ENCODE results near the gene SLIT3.
"Not testable (repeated sequence)": the region's sequence is repeated elsewhere in the genome, so short reads cannot be mapped to it uniquely, and the experiment has no call there.

Gene SLIT3

DNA sequence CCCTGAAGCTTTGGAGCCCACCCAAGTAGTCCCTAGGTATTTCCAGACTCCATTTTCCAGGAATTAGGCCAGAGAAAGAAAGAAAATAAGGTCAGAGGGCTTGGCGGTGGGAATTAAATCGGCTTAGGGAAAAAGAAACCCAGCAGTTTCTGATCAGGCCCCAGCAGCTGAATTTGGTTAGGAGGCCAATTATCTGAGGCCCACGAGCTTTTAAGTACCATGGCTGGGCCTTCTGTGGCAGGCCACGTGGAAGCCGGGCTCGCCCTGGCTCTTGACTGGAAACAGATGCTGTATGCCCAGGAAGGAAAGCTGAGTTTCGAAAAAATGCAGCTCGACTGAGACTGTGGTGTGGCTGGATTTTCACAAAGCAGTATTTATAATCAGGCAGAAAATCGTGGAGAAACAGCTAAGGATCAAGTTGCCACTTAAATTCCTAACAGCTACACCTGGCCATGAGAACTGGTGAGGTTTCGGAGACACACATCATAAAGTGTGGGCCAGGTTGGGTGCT lies 646.7 kb downstream of the SLIT3 start:
- peak; percentile 78 for DNase-seq

DNA sequence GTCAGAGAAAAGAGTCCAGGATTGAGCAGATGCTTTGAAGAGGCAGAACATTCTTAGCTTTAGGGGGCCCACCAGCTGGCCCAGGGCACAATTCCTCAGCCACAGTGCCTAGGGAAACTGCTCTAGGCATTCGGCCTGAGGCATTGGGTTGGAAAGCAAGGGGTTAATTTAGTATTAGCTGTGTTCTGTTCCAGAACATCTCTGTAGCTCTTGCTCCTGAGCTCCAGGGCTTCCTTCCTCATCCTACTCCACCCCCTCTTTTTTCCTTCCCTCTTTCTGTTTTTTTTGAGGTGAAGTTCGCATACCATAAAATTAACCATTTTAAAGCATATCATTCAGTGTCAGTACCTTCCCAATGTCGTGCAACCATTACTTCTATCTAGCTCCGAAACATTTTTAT lies 647.3 kb downstream of the SLIT3 start:
- no peak for DNase-seq

DNA sequence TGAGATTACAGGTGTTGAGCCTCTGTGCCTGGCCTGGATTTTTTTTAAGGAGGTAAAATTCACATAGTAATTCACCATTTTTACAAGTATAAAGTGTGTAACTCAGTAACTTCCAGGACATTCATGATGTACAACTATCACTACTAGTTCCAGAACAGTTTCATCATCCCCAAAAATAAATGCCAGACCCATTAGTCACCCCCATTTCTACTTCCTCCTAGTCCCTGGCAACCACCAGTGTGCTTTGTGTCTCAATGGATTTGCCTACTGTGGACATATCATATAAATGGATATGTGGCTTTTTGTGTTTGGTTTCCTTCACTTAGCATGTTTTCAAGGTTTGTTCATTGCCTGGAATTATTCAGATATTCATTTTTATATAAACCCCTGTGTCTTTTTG lies 649.3 kb downstream of the SLIT3 start:
- DNase-seq, result no peak

DNA sequence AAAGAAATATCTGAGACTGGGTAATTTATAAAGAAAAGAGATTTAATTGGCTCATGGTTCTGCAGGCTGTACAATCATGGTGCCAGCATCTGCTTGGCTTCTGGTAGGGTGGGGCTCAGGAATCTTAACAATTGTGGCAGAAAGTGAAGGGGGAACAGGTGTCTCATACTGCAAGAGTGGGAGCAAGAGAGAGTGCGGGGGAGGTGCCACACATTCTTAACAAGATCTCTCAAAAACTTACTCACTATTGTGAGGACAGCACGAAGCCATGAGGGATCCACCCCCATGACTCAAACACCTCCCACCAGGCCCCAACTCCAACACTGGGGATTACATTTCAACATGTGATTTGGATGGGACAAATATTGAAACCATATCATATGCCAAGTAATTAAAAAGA lies 651.6 kb downstream of the SLIT3 start:
- DNase-seq, result no peak

DNA sequence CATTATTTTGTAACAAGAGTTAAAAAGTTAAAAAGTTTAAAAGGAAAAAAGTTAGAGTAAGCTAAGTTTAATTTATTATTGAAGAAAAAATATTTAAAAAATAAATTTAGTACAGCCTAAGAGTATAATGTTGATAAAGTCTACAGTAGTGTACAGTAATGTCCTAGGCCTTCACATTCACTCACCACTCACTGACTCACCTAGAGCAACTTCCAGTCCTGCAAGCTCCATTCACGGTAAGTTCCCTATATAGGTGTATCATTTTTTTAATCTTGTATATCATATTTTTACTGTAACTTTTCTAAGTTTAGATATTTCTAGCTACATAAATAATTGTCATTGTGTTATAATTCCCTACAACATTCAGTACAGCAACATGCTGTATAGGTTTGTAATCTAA lies 652.4 kb downstream of the SLIT3 start:
- DNase-seq, result no peak

DNA sequence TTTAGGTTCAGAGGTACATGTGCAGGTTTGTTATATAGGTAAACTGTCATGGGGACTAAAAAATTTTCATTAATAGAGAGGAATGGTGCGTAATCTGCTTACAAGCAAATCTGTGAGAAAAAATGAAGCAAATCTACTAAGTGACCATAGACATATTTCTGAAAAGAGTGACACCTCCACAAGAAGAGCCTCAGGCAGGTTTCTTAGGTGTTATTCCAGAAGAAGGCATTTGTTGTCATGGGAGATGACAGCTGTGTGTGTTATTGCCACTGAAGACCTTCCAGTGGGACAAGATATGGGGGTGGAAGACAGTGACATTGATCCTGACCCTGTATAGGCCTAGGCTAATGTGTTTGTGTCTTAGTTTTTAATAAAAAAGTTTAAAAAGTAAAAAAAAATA lies 652.9 kb downstream of the SLIT3 start:
- no peak for DNase-seq

DNA sequence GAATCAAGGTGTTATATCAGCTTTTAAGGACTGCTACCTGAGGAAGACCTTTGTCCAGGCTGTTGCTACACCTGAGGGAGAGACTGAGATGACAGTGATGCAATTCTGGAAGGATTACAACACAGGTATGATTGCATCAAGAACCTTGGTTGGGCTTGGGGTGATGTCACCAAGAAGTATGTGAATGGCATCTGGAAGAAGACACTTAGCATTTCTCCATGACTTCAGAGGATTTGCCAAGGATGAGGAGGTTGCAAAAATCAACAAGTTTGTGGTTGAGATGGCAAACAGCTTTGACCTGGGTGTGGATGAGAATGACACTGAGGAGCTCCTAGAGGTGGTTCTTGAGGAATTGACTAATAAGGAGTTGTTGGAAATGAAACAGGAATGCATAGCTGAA lies 653.9 kb downstream of the SLIT3 start:
- DNase-seq, result no peak

DNA sequence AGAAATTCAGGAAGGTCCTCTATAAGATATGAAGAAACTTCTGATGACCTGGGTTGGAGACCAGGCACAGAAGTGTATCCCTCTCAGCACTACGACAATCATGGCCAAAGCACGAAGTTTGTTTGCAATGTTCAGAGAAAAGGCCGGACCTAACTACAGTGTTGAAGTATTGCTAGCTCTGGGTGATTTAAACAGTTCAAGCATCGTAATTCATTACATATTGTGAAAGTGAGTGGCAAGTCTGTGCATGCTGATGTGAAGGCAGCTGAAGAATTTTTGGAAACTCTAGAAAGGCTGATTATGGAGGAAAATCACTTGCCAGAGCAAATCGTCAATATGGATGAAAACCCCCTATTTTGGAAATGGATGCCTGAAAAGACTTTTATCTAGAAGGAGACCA lies 654.6 kb downstream of the SLIT3 start:
- no peak for DNase-seq

DNA sequence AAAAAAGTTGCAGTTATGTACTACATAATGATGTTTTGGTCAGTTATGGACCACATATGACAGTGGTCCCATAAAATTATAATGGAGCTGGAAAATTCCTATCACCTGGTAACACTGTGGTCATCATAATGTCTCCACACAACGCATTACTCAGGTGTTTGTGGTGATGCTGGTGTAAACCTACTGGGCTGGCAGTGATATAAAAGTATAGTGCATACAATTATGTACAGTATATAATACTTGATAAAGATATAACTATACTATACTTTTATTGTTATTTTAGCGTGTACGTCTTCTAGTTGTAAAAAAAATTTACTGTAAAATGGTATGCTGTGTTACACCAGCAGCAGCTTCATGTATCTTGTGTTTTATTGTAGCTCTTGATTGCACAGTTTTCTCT lies 655.7 kb downstream of the SLIT3 start:
- no peak for DNase-seq

DNA sequence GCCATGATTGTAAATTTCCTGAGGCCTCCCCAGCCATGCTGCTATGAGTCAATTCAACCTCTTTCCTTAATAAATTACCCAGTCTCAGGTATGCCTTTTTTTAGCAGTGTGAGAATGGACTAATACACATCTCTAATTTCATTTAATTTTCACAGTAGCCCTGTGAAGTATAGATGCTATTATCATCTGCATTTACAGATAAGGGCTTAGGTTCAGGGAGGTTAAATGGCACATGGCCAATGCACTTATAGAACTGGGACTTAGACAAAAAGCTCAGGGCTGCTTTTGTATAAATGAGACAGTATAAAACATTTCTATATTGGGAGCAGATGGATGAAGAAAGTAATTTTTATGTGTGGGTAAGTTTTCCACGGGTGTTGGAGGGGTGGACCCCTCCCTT lies 658.9 kb downstream of the SLIT3 start:
- no peak for DNase-seq

DNA sequence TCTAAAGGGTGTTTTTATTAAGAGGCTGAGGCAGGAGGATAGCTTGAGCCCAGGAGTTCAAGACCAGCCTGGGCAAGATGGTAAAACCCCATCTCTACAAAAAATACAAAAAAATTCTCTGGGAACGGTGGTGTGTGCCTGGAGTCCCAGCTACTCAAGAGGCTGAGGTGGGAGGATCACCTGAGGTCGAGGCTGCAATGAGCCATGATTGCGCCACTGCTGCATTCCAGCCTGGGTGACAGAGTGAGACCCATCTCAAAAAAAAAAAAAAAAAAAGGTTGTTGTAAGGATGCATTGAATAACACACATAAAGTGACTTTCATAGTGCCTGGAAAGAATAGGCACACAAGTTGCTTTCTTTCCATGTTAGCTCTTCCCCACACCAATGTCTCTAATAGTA lies 662.1 kb downstream of the SLIT3 start:
- DNase-seq, result not testable (repeated sequence)

DNA sequence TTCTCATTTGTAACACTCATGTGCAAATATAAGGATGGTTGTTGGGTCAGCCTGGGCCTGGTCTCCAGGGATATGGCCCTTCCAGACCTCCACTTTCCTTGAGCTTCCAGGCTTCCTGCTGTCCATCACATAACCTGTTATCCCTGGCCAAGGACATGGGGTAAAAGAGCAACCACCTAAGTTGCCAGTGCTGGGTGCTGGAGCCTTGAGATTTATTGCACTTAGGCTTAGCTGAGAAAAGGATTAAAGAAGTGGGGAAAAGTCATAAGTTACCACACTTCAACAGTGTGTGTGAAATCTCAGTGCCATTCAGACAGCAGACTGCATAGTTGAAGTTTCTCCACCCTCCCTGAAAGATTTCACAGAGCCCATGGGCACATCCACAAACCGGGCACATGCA lies 663.1 kb downstream of the SLIT3 start:
- no peak for DNase-seq

DNA sequence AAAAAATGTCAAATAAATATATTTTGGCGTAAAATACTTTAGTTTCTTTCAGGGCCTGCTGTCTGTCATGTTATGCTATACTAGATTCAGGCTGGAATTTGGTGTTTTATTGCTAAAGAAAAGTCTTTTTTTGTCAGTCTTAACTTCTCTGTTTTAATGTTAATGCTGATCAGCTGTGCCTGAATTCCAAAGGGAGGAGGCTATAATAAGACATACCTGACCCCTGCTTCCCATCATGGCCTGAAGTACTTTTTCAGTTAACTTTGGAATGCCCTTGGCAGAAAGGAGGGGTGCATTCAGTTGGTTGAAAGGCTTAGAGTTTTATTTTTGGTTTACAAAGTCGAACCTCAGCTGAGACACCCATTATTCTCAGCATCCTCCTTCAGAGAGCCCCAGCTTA lies 663.7 kb downstream of the SLIT3 start:
- no peak for DNase-seq

DNA sequence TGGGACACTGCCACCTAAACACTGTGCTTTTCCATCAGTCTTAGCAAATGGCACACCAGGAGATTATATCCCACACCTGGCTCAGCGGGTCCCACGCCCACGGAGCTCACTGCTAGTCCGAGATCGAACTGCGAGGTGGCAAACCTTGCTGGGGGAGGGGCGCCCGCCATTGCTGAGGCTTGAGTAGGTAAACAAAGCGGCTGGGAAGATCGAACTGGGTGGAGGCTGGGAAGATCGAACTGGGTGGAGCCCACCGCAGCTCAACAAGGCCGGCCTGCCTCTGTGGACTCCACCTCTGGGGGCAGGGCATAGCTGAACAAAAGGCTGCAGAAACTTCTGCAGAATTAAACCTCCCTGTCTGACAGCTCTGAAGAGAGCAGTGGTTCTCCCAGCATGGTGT lies 670.0 kb downstream of the SLIT3 start:
- not testable (repeated sequence) for DNase-seq

DNA sequence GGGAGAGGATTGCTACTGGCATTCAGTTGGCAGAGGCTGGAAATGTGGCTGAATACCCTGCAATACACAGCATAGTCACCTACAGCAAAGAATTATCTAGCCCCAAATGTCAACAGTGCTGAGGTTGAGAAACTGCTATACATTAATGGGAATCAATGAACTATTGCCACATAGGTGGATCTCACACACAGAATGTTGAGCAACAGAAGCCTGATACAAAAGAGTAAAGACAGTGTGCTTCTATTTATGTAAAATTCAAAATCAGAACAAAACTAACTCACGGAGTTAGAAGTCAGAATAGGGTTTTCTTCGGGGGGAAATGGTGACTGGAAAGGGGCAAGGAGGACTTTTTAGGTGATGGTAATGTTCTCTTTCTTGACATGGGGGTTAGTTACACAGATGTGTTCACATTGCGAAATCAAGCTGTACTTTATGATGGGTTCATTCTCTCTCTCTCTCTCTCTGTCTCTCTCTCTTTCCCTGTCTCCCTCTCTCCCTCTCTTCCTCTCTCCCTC lies 676.0 kb downstream of the SLIT3 start:
- DNase-seq, result no peak

DNA sequence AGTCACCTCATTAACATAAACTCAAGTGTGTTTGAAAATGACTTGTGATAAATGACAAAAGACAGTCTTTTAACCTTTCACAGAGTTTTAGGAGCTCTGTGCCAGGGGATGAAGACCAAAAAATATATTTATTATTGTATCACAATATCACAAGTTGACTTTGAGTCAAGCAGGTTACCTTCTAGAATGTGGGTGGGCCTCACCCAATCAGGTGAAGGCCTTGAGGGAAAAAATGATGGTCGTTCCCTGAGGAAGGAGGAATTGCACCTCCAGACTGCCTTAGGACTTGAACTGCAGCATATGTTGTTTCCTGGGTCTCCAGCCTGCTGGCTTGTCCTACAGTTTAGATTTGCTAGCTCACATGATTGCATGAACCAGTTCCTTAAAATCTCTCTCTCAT lies 680.1 kb downstream of the SLIT3 start:
- DNase-seq, result no peak

DNA sequence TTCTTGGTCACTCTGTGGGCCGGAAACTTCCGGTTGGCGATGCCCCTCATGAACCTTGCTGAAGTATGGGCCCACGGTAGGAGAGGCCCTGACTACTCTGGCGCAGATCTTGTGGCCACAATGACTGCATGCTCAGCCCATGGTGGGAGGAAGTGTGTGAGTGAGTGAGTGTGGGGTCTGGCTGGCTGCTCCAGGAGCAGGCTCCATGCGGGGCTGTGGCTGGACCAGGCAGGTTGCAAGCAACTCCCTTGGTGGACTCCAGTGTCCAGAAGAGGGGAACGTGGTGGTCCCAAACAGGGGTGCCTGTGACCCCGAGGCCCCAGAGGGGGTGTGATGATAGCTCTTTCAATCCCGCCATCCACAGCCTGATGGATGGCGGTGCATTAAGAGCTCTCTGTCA lies 686.3 kb downstream of the SLIT3 start:
- no peak for DNase-seq

DNA sequence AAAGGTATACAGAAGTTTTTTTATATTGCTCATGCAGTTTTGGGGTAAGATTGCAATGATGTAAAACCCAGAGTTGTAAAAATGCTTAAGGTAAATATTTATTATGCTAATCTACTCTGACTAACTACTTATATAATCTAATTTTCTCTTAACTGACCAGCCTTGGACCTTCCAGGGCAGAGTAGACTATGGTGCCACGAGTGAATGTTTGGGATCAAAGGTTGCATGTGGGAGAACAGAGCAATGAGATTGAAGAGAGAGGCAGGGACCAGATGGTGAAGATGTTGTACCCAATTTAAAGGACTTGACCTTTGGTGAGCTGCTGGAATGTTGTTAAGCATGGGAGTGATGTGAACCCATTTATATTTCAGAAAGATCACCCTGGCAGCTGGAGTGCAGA lies 686.9 kb downstream of the SLIT3 start:
- no peak for DNase-seq

DNA sequence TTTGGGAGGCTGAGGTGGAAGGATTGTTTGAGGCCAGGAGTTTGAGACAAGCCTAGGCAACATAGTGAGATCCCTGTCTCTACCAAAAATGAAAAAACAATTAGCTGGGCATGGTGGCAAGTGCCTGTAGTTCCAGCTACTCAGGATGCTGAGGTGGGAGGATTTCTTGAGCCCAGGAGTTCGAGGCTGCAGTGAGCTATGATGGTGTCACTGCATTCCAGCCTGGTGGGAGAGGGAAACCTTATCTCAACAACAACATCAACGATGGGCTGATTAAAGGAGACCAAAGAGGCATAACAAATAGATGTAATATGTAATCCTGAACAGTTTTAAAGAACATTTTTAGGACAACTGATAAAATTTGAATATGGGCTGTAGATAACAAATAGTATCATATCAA lies 687.5 kb downstream of the SLIT3 start:
- no peak for DNase-seq

DNA sequence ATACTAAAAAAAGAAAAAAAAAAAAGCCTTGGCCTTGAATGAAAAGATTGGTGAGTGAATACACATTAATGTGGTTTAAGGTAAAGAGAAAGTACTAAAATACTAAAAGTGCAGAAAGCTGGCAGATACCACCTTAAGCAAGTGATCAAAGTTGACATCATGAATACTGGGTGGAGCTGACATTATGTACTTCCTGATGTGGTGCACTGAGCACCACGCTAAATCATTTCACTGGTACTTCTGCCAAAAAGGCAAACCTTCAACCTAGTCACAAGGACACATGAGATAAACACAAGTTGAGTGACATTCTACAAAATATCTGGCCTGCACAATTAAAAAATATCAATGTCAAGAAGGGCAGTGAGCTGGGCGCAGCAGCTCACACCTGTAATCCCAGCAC lies 687.9 kb downstream of the SLIT3 start:
- no peak for DNase-seq

DNA sequence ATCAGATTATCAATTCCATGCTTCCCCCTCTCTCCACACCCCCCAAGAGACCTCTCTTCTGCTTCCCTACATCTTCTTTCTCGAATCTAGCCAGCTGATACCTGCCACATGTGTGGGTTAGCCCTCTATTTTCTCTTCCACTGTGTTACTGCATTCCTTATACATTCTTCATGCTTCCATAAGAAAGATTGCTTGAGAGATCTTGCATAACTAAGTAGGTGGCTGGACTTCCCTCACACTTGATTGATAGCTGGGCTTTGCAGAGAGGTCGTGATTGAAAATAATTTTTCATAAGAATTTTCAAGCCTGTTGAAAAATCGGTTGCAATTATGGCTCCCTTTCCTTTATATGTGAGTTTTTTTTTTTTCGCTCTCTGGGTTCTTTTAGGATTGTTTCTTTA lies 688.8 kb downstream of the SLIT3 start:
- DNase-seq, result no peak

Data from right hindlimb (tissue), 1 donor.